H7 (cell line): ENCODE data around the gene IFT25. TPM values are rescaled to one million over a fixed set of nuclear protein-coding genes. Genes with fewer than 3 reads are reported as not detected.

Experiments used
- DNase-seq: peaks from one replicate; pipeline ENCODE4 v3.0.0; 2012
- H3K27me3 ChIP-seq: 2 replicates; pipeline ENCODE4 v1.6.0; 2011; ENCODE audit warnings: mild to moderate bottlenecking, low read length; ENCODE audit not compliant: control insufficient read depth, insufficient read depth
- H3K36me3 ChIP-seq: replicated peaks from 2 replicates; pipeline ENCODE4 v1.5.1; 2011; ENCODE audit warnings: low read length; ENCODE audit not compliant: control insufficient read depth, insufficient read depth
- H3K4me3 ChIP-seq: 2 replicates; pipeline ENCODE4 v1.5.1; 2011; ENCODE audit warnings: low read depth, mild to moderate bottlenecking, control low read depth, low read length, moderate library complexity; ENCODE audit not compliant: insufficient read depth
- total RNA-seq: library from RNA; depleted of rRNA; stranded (reverse); fragments of >200 nt; shearing (Covaris generic); gene quantifications from 2 replicates; pipeline ENCODE4 v1.2.3, GENCODE V29; 2014

Gene IFT25
- total RNA-seq, 1 experiment from 2014 or later = 25.7 TPM

DNA sequence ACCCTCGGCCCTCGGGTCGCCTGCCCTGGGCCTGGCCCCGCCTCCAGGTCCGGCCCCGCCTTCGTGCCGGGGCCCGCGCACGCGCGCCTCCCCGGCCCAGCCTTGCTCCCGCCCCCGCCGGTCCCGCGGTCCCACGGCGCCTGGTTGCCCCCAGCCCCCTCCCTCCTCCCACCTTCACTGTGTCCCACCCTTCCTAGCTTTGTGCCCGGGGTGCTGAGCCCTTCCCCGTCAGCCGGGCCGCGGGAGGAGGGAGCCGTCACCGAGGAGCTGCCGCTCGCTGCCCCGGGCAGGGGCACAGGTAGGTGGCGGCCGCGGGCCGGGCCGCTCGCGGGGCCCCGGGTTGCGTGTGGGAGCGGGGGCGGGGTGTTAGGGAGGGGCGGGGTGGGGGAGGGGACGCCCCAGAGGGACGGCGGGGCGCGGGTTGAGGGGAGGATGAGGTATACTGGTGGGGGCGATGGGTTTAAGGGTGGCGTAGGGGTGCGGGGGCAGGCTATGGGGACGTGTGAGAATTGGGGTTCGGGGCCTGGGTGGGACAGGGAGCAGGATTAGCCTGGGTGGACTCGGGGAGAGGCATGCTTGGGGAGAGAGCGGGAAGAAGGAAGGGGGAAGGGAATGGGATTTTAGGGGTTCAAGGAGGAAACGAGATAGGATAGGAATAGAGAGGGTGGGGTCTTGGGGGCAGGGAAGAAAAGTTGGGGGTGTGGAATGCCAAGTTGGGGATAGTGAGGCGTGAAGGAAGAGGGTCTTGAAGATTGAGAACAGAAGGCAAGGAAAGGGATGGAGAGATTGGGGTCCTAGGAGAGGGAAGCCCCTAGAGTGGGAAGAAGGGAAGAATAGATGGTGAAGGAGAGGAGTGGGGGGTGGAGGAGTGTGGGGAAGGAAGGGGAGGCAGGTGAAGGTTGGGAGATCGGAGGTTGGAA lies 1.0 kb upstream of the IFT25 start, which contains the start of gene LRRC42:
Gene LRRC42 (plus strand): TSS at position 99 of the 920 bp plus-strand sequence. CDS start 5,650 bp downstream, outside the sequence.
- no peaks in the 10 kb centered on the region for H3K27me3 ChIP-seq
- H3K36me3 ChIP-seq = no peaks in the 10 kb centered on the region; the same call in 1 of the 2 replicates
- peak within 1 kb of the TSS; percentile 95 for H3K4me3 ChIP-seq
- peak; percentile 99 for DNase-seq

DNA sequence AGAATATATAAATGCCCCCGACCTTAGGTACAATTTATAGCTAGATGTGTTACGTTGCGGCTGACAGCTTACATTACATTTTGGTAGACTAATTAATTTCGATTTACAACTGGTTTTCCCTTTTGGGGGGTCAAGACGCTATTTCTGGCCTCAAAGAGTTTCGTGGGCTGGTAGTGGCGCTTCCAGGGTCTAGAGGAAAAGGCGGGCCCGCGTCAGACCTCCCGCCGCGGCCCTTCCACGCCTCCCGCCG lies 391 bp downstream of the IFT25 start:
- DNase-seq = no peak
- peak overlapping the region; percentile 95 for H3K4me3 ChIP-seq

DNA sequence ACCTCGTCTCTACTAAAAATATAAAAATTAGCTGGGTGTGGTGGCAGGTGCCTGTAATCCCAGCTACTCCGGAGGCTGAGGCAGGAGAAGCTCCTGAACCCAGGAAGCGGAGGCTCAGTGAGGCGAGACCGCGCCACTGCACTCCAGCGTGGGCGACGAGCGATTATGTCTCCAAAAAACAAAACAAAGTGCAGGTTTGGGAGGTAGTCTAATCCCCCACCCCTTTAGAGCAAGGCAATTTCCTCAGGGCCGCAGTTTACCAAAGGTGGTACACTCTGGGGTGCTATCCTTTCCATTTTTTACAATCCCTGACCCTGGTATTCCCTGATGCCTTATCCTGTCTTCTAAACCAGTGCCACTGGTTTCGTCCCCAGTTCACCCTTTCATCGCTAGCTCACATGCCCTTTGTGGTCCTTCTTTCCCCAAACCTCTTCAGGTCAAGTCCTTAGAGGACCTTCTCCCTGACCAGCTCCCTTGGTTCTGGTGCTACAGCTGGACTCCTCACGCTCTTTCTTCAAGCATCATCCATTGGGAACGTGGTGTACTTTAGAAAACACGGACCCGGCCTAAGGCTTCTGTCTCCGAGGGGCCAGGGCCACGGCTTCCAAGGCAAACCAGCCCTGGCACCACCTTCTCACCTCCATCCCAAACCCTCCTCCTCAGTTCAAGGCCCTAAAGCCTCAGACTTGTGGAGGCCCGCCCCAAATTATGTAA lies 873 bp downstream of the IFT25 start:
- no peaks in the 10 kb centered on the region for H3K27me3 ChIP-seq
- no peaks in the 10 kb centered on the region for H3K36me3 ChIP-seq
- H3K4me3 ChIP-seq = peak overlapping the region; percentile 95
- peak; percentile 65 for DNase-seq

More for the DNA sequence above, 391 bp downstream of the IFT25 start:
- H3K36me3 ChIP-seq = no peaks in the 10 kb centered on the region; the same call in 1 of the 2 replicates
- no peaks in the 10 kb centered on the region for H3K27me3 ChIP-seq

DNA sequence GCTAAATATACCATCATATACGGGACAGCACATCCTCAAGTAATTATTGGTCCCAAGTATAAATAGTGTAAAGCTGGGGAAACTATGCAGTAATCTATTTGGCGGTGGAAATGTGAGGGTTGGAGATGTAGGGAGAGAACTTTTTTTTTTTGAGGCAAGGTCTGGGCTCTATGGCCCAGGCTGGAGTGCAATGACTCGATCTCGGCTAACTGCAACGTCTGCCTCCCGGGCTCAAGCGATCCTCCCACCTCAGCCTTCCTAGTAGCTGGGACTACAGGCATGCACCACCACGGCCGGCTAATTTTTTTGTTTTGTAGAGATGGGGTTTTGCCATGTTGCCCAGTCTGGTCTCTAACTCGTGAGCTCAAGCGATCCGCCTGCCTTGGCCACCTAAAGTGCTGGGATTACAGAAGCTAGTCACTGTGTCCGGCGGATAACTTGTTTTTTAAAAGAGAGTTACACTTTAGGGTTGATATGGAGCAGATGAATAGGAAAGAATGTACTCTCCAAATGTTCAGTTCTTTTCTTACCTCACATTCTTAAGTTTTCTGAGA lies 1.9 kb downstream of the IFT25 start:
- DNase-seq = no peak
- Histone ChIP-seq H3K36me3 (no peaks in the 10 kb centered on the region), H3K27me3 (no peaks in the 10 kb centered on the region), H3K4me3 (no peak overlapping the region)

DNA sequence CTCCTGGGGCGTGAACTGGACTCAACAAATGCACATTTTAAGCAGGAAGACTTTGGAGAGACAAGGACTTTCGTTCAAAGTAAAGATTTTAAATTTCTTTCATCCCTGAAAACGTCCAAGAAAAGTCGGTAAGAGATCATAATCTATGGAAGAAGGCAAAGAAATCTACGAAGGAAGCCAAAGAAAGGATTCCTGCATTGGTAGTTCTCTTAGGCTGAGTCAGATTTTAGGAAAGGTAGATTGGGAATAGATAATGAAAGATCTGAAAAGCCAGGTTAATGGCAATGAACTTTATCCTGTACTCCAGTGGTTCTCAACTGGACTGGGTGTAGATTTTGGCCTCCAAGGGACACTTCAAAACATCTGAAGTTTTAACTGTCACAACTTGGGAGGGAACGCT lies 2.4 kb downstream of the IFT25 start:
- H3K27me3 ChIP-seq = no peaks in the 10 kb centered on the region
- DNase-seq = no peak
- no peaks in the 10 kb centered on the region for H3K36me3 ChIP-seq
- no peak overlapping the region for H3K4me3 ChIP-seq

DNA sequence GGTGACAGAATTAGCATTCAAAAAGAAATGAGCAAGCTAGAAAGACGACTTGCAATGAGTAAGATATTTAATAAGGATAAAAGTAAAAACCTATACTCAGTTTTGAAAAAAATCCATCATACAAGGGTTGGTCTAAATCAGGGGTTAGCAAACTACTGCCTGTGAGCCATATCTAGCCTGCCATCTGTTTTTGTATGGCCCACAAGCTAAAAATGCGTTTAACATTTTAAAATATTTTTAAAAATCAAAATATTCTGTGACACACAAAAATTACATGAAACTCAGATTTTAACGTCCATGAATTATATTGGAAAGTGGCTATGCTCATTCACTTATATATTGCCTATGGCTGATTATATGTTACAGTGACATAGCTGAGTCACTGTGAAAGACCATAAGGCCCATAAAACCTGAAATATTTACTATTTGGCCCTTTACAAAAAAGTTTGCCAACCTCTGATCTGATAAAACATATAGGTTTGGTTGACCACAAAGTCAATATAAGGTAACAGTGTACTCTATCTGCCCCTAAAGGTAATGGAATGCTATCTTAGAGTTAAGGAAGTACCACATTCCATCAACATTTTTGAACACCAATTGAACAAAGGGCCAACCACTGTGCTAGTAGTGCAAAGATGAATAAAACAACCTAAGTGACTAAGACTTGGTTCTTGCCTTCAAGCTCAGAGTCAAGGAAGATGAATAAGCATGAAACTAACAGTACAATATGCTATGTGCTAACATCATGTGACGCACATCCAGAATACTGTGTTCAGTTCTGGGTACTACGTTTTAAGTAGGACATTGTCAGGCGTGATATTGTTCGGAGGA lies 3.2 kb downstream of the IFT25 start:
- Histone ChIP-seq H3K27me3 (no peaks in the 10 kb centered on the region), H3K36me3 (no peaks in the 10 kb centered on the region), H3K4me3 (no peak overlapping the region)
- DNase-seq = no peak

DNA sequence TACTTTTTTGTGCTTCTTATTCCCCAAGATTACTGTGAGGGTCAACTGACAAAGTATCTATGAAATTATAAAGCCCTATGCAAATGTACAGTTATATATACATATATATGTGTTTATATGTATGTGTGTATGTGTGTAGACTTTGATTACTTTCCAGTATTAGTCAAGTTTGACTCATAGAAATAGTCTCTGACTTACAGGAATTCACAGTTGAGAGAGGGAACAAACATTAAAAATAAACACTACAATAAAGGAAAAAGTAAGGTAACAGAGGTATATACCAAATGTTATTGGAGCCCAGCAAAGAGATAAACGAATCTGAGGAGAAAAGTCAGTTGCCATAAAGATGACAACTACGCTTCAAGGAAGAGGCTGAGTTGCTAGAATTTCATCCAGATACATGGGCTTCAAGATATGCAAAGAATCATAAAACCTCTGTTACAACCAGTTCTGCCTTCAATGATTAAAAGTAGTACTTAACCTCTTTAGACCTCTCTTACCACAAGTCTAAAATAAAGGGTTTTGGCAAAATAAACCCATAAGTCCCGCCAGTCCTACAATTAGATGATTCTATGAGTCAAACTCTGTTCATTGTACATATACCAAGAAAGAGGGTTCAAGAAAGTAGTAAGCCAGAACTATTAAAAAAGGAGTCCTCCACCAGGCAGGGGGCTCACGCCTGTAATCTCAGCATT lies 7.2 kb downstream of the IFT25 start:
- no peaks in the 10 kb centered on the region for H3K36me3 ChIP-seq
- H3K27me3 ChIP-seq = no peaks in the 10 kb centered on the region
- no peak overlapping the region for H3K4me3 ChIP-seq
- no peak for DNase-seq

DNA sequence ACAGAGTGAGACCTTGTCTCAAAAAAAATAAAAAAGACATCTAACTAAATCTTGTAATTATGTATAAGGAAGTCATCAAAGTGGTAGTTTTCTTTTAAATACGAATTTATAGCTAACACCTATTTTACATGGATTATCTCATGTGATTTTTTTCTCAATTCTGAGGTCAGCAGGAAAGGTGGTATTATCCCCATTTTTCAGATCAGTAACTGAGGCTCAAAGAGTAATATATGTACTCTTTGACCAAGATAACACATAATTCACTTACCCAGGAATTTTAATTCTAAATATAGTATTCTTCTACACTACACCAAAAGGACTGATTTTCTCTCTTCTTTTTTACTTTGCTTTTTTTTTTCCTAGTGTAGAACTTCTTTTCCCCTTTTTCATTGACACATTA lies 9.1 kb downstream of the IFT25 start:
- Histone ChIP-seq H3K36me3 (no peaks in the 10 kb centered on the region), H3K4me3 (no peak overlapping the region), H3K27me3 (no peaks in the 10 kb centered on the region)
- DNase-seq = no peak

DNA sequence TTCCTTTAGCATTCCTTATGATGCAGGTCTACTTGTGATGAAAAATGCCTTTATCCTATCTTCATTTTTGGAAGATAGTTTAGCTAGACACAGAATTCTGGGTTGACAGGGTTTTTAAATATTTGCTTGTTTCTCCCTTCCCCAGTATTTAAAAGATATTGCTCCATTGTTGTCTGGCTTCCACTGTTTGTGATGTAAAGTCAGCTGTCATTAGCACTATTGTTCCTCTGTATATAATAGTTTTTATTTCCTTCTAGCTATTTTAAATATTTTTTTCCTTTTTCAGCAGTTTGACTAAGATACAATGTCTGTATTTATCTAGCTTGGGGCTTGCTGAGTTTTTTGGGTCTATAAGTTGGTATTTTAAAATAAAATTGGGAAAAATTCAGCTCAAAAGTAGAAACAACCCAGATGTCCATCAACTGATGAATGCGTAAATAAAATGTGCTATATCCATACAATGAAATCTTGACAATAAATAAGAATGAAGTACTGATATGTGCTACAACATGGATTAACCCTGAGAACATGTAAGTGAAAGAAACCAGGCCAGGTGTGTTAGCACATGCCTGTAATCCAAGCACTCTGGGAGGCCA lies 11.2 kb downstream of the IFT25 start:
- H3K4me3 ChIP-seq = no peak overlapping the region
- H3K27me3 ChIP-seq = no peaks in the 10 kb centered on the region
- H3K36me3 ChIP-seq = no peaks in the 10 kb centered on the region
- no peak for DNase-seq

DNA sequence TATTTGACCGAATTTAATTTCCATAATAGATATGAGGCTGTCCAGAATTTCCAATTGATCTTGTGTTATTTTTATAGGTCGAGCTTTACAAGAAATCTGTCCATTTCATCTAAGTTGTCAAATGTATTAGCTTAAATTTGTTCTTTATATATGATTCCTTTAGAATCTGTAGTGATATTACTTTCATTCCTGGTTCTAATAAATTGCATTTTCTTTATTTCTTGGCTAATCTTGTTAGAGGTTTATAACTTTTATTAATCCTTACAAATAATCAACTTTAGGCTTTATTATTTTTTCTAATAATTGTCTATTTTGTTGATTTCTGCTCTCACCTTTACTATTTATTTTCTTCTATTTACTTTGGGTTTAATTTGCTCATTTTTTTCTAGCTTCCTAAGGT lies 14.0 kb downstream of the IFT25 start:
- Histone ChIP-seq H3K27me3 (no peaks in the 10 kb centered on the region), H3K36me3 (no peaks in the 10 kb centered on the region; the same call in 1 of the 2 replicates), H3K4me3 (no peak overlapping the region)
- DNase-seq = no peak

DNA sequence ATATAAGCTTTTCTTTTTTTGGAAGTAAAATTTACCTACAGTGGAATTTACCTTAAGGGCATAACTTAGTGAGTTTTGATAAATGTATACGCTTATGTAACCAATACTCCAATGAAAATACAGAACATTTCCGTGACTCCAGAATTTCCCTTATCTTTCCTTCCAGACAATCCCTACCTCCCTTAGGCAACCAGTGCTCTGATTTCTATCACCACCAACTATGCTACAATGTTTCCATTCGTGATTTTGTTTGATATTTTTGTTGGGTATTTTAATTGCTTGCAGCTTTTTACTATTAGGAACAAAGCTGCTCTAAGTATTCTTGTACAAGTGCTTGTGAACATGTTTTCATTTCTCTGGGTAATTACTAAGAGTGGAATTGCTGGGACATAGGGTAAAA lies 14.6 kb downstream of the IFT25 start:
- H3K4me3 ChIP-seq = no peak overlapping the region
- no peak for DNase-seq

DNA sequence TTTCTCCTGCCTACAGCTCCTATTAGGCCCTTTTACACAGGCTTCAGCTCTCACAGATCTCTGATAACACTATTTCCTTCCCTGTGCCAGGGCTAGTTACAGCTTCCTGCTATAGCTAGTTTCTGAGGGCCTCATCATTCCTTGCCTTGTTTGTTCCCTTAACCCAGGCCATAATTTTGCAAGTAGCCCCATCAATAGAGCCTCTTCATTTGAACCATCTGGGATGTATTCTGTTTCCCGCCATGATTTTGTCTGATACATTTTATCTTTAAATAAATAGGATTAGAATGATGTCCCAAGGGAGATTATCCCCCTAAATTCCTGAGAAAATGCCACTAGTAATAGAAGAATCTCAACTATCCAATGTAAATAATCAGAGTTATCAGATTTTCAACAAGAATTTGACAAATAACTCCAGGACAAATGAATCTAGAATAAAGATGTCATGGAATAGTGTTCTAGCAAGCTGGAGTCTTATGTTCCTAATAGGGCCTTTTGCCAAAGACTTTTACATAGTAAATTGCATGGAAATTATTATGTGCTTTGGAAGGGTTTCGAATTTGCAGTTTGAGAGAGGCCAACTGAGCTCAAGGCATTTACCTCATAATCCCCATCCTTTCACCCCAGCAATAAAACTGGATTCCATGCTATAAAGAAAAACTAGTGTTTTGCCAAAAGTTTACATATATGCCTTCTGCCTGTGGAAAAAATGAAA lies 16.1 kb downstream of the IFT25 start:
- DNase-seq = no peak
- Histone ChIP-seq H3K27me3 (no peaks in the 10 kb centered on the region), H3K36me3 (no peaks in the 10 kb centered on the region; the same call in 1 of the 2 replicates), H3K4me3 (no peak overlapping the region)

More for the DNA sequence above, 14.6 kb downstream of the IFT25 start:
- Histone ChIP-seq H3K36me3 (no peaks in the 10 kb centered on the region; the same call in 1 of the 2 replicates), H3K27me3 (no peaks in the 10 kb centered on the region)

DNA sequence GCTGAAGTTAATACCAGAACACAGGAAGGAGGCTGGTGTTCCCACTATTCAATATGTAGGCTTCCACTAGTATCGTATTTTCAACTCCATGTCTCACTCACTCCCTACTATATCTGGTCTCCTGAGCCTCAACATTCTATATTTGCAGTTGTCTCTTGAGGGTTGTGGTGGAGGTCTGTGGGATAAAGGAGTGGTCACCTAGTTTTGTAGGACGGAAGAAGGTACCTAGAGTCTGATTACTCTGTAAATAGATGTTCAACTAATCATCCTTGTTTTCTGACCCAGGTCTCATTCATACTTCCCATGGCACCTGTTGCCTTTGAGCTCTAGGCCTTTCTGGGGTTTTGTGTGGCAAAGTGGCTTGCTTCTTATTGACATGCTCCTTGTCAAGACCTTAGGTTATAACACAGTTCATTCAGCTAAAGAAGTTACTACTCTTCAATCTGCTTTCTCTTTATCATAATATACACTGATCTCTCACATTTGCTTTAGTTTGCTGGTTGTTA lies 18.1 kb downstream of the IFT25 start:
- no peak overlapping the region for H3K4me3 ChIP-seq
- peaks cover 2% of the 10 kb centered on the region for H3K36me3 ChIP-seq
- H3K27me3 ChIP-seq = no peaks in the 10 kb centered on the region
- no peak for DNase-seq
